Dedifferentiated amniotic fluid mesenchymal stem cell (primary cell): ENCODE results near the gene UBE2R2.
A peak's percentile ranks its signal among the peaks of the same experiment; 100 is the strongest.
"Not testable (repeated sequence)": the region's sequence is repeated elsewhere in the genome, so short reads cannot be mapped to it uniquely, and the experiment has no call there.

Experiments used
- DNase-seq: peaks from one replicate; pipeline ENCODE4 v3.0.0-alpha.2; 2016; ENCODE audit errors: extremely low spot score

Gene UBE2R2

DNA sequence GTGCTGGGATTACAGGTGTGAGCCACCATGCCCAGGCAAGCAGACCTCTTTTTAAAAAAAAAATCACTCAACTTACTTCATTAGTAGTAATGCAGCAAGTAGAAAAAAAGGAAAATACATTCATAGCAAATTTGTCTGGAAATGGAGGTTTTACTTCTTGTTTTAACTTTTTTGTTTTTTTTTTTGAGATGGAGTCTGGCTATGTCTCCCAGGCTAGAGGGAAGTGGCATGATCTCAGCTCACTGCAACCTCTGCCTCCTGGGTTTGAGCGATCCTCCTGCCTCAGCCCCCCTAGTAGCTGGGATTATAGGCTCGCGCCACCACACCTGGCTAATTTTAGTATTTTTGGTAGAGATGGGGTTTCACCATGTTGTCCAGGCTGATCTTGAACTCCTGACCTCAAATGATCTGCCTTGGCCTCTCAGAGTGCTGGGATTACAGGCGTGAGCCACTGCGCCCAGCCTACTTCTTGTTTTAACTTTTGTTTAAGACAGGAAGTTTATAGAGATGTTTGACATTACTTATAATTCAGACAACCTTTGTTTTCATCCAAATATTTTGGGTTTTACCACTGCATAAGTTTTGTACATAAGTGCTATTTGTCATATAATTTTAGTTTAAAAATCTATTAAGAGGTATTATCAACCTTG lies 26.5 kb downstream of the UBE2R2 start:
- DNase-seq = no peak

DNA sequence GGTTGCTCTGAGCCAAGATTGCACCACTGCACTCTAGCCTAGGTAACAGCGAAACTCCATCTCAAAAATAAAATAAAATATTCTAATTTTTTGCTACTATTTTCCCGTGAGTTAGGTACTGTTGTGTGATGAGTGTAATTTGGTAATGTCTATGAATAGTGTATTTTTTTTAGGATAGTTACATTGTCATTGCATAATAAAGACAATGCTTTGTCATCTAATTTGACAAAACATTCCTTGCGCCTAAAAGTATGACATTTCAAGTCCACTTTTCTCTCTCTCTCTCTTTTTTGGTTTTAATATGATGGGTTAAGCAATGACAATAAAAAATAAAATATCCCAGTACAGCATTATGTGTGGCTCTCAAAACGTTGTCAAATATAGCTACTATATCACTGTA lies 29.3 kb downstream of the UBE2R2 start:
- no peak for DNase-seq

DNA sequence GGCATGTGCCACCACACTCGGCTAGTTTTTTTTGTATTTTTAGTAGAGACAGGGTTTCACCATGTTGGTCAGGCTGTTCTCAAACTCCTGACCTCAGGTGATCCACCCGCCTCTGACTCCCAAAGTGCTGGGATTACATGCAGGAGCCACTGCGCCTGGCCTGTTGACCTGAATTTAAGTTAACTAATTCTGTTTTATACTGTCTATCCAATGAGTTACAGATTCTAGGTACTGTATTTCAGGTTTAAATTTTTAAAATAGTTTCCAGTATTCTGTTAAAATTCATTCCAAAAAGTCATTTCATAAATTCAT lies 30.9 kb downstream of the UBE2R2 start:
- not testable (repeated sequence) for DNase-seq

DNA sequence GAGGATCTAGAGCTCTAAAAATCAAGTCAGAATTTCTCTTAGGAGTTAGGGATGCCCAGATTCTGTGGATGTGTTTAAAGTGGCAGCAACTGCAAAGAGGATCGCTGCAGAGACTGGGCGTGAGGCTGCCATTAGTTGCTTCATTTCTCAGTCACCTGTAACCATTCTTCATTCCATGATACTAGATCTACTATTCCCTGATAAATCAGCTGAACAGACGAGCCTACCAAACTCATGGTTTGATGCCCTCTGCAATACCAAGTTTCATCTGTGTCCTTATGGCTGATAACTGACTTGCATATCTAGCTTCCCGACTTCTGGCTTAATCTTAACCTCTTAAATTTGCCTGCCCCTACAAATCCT lies 33.3 kb downstream of the UBE2R2 start:
- no peak for DNase-seq

DNA sequence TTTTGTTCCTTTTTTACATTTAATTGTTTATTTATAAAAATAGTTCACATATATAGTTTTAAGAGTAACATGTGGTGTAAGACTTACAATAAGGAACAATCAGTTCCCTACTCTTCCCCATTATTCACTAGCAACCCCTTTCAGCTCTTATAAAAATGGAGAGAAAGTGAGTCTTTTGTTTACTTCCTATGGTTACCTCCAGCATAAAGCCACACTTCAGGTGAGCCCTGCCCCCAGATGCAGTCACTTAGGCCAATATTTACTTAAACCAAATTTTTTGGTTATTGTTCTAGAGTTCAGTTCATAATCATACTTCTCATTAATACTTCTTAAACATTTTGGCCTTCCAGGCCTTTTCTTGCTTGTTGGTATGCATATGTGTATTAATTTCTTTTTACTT lies 33.7 kb downstream of the UBE2R2 start:
- no peak for DNase-seq

DNA sequence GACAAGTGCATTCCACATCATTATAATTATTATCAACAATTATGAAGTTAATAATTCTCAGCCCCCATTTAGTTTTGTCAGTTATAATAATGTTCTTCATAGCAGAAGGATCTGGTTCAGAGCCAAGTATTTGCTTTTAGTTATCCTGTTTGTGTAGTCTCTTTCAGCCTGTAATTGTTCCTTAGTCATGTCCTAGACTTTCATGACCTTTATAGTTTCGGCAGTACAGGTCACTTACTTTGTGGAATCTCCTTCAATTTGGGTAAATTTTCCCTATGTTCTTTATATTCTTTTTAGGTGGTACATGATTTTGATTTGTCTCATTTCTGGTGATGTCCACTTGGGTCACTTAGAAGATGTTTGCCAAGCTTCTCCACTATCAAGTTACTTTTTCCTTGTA lies 34.3 kb downstream of the UBE2R2 start:
- DNase-seq = no peak

DNA sequence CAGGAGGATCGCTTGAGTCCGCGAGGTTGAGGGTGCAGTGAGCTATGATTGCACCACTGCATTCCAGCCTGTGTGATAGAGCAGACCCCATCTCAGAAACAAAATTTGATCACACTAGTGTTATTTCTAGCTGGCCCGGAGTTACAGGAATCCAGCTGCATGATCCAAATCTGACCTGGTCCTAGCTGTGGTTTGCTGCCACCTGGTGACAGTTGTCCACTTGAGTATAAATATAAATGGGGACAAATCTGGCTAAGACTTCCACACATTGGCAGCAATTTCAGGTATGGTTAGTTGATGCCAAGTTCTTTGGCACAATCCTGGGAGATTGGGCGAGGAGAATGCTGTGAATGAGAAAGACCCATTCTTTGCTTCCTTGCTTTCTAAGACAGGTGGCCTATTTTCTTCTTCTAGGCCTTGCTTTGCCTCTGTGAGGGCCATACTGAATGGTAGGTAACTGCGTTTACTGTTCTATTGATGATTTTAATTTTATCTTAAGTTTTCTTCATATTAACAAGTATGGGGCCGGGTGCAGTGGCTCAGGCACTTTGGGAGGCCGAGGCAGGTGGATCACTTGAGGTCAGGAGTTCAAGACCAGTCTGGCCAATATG lies 35.4 kb downstream of the UBE2R2 start:
- DNase-seq = peak; percentile 41

DNA sequence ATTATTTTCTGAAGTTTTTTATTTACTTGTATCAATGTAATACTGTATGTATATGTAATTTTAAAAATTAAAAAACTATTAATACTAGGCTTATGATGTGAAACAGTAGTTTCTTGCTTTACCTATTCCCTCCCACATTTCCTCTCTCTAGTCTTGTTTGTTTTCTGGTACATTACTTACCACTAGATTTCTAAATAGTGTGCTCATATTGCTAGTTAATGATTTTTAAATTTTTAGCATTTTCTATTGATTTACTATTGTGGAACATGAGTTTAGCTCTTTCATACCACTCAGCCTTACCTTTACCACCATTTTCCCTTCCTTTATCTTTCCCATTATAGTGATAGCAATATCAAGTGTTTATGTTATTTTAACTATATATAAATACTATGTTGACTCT lies 39.3 kb downstream of the UBE2R2 start:
- DNase-seq = no peak

DNA sequence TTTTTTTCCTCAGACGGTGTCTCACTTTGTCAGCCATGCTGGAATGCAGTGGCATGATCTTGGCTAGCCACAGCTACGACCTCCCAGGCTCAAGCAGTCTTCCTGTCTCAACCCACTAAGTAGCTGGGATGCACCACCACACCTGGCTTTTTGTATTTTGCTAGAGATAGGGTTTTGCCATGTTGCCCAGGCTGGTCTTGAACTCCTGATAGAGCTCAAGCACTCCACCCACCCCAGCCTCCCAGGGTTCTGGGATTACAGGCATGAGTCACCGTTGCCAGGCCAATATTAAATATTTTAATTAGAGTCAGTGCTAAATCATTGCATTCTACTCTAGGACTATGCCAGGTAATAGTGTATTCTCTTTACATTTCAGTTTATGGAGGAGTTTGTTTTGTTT lies 41.5 kb downstream of the UBE2R2 start:
- no peak for DNase-seq

DNA sequence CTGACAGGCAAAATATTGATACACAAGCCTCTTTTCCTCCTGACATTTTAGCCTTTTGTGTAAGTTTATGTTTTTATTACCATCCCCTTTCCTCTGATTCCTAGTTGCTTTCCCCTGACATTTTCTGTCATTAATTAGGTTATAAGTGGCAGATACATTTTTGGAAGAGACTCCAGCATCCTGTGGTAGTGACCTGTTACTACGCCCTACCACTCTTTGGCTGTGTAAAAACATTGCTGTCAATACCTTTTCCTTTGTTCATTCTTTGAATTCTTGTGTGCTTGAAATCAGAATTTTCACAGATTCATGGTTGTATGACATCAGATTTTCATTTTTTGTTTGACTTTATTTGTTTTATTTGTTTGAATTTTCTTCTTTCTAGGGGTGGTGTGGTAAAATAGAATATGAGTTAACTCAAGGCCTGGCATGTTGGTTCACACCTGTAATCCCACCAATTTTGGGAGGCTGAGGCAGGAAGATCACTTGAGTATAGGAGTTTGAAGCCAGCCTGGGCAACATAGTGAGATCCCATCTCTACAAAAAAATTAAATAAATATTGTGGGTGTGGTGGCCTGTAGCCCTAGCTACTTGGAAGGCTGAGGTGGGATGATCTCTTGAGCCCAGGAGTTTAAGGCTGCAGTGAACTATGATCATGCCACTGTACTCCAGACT lies 43.4 kb downstream of the UBE2R2 start:
- no peak for DNase-seq

DNA sequence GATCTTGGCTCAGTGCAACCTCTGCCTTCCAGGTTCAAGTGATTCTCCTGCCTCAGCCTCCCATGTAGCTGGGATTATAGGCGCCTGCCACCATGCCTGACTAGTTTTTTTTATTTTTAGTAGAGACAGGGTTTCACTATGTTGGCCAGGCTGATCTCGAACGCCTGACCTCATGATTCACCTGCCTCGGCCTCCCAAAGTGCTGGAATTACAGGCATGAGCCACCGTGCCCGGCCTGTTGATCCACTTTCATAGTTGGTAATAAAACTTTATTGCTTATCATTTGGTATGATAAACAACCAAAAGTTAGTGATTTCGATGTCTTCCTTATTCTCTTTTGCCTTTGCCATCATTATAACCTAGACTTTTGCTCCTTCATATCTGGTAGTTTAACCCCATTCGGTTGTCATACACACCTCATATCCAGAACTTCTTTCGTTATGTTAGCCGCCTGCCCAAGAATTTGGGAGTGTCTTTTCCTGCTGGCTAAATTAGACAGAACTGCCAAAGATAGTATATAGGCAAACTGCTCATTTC lies 45.0 kb downstream of the UBE2R2 start:
- no peak for DNase-seq

DNA sequence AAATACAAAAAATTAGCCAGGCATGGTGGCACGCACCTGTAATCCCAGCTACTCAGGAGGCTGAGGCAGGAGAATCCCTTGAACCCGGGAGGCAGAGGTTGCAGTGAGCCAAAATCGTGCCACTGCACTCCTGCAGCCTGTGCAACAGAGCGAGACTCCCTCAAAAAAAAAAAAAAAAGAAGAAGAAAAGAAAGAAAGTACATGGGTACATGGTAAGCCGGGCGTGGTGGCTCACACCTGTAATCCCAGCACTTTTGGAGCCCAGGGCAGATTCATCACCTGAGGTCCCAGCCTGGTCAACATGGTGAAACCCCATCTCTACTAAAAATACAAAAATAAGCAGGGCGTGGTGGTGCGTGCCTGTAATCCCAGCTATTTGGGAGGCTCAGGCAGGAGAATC lies 46.1 kb downstream of the UBE2R2 start:
- not testable (repeated sequence) for DNase-seq

DNA sequence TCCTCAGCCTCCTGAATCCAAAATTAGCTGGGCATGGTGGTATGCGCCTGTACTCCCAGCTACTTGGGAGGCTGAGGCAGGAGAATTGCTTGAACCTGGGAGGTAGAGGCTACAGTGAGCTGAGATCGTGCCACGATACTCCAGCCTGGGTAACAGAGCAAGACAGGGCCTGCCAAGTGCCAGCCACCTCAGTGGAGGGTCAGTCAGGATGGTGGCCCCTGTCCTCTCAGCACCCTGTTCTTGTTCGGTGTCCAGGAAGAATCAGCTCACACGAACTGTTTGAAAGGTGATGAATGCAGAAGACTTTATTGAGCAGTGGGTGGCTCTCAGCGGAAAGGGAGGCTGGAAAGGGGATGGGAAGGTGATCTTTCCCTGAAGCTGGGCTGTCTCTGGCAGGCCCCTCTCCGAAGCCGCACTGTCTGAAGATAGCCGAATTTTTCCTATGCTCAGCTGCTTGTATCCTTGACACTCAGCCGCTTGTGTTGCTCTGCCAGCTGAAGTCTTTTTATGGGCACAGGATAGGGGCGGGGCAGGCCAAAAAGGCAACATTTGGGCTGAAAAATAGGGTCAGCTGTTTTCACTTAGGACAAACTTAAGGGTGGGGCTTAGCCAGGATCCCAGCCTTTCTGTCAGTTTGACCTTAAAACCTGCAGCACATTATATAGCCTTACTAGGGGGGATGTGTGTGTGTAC lies 50.9 kb downstream of the UBE2R2 start:
- DNase-seq = no peak

DNA sequence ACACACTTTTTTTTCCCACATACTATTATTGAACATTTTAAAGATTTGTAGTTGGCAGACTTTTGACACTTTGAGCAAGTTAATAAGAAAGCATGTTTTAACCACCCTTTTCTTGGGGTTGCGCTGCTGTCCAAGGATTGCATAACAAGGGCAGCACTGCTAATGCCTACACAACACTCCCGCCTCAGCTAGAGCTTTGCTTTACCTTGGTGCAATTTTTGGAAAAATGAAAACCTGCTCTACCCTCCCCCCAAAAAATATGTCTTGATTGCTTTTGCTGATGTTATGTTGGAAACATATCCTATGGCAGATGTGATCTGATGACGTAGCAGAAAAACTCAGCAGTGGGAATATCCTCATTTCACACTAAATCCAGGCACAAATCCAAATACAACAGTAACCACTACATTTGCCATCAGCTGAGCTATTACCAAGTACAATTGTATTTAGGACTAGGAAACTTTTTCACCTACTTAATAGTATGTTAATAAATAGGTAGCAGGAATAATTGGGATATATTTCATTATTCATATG lies 51.5 kb downstream of the UBE2R2 start:
- no peak for DNase-seq

DNA sequence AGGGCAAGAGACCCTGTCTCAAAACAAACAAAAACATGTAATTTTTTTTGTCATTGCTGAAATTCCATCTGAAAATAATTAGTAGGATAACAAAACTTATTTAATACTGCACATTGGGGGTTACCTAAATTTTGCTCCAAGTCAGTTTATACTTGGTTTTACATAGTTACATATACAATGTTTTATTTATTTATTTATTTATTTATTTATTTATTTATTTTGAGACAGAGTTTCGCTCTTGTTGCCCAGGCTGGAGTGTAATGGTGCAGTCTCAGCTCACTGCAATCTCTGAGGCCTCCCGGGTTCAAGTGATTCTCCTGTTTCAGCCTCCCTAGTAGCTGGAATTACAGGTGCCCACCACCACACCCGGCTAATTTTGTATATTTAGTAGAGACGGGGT lies 52.3 kb downstream of the UBE2R2 start:
- not testable (repeated sequence) for DNase-seq

DNA sequence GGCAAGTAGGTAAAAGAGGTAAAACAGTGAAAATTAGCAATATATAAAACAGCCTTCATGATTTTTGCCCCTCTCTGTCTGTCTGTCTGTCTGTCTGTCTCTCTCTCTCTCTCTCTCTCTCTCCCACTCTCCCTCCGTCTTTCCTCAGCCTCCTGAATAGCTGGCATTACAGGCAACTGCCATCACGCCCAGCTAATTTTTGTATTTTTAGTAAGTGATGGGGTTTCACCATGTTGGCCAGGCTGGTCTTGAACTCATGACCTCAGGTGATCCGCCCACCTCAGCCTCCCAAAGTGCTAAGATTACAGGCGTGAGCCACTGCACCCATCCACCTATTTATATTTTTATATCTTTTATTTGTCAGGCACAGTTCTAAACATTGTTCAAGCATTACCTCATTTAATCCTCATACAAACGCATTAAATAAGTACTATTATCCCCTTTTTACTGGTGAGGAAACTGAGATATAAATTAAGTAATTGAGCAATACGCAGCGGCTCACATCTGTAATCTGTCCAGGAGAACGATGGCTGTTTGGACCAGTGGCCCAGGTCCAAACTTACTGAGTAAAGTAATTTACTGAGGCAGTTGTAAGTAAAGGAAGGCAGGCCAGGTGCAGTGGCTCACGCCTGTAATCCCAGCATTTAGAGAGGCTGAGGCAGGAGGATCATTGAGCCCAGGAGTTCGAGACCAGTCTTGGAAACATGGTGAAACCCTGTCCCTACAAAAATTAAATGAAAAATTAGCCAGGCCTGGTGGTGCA lies 60.9 kb downstream of the UBE2R2 start:
- DNase-seq = no peak

DNA sequence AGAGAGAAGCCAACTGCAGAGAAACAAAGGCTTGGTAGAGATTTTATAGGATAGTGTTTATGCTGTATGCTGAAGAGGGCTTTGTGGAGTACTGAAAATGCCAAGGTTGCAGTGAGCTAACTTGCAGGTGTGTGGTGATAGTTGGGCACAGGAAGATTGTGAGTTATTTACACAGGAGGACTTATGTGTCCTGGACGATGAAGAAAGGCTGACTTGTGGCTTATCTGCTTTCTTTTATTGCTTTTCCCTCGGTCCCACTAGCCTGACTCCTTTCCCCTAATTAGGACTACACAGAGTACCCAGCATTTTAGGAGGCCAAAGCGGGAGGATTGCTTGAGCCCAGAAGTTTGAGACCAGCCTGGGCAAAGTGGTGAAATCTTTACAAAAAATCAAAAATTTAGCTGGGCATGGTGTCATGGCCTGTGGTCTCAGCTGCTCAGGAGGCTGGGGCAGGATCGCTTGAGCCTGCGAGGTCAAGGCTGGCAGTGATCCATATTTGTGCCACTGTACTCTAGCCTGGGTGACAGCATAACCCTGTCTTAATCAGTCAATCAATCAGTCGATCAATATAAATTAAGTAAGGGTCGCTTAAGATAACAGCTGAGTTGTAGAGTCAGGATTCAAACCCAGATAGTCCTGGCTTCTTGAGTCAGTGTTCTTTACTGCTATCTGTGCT lies 61.9 kb downstream of the UBE2R2 start:
- DNase-seq = no peak

DNA sequence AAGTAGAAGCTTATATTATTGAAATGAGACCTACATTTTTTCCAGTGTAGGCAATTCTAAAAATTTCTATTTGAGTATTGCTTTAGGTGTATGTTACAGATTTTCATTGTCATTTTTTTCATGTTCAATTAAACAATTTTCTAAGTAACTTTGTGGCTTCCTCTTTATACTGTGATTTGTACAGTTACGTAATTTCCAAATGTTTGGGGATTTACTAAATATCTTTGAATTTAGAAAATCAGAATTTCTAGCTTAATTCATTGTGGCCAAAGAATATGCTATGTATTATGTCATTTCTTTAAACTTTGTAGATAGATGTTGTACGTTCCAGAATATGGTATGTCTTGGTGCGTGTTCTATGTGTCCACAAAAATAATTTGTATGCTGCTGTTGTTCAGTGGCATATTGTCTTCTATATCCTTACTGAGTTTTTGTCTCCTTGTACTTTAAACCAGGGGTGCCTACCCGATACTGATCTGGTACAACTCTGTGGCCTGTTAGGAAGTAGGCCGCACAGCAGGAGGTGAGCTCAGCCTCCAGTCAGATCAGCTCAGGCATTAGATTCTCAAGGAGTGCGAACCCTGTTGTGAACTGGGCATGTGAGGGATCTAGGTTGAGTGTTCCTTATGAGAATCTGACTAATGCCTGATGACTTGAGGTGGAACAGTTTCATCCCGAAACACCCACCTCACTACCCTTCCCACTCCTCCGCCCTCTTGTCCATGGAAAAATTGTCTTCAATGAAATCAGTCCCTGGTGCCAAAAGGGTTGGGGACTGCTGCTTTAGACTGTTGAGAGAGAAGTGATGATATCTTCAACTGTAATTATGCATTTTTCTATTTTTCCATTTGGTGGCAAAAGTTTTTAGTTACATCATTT lies 63.5 kb downstream of the UBE2R2 start:
- no peak for DNase-seq

DNA sequence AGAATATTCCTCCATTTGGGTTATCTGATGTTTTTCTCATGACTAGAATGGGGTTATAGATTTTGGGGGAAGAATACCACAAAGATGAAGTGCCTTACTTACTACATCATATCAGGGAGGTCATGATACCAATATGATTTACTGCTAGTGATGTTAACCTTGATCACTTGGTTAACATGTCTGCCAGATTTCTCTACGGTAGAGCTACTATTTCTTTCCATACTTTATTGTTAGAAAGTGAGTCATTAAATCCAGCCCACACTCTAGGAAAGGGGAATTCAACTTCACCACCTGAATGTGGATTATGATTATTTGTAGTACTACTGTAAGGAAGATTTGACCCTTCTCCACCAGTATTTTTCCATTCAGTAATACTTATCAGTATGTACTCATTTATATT lies 64.7 kb downstream of the UBE2R2 start:
- DNase-seq = no peak
